ENCODE results near the gene TDRD1.

The TDRD1 gene

GRCh38 chr10:114131094-114131493 is 48.1 kb upstream of the TDRD1 start (continued):
- TF ChIP-seq BACH2 (CRISPR knock-in tag; IDR thresholded peaks at IDR 0.05; ENCODE audit: borderline replicate concordance) (no peak), ESRRG (CRISPR knock-in tag; IDR thresholded peaks at IDR 0.05) (no peak)

GRCh38 chr10:114135476-114135875 is 43.7 kb upstream of the TDRD1 start:
- TF ChIP-seq ESRRG (CRISPR knock-in tag; IDR thresholded peaks at IDR 0.05) (no peak), ZFP30 (CRISPR knock-in tag; IDR thresholded peaks at IDR 0.05) (no peak), TCF4 (CRISPR knock-in tag; IDR thresholded peaks at IDR 0.05; ENCODE audit: borderline replicate concordance) (no peak), PATZ1 (CRISPR knock-in tag; IDR thresholded peaks at IDR 0.05; ENCODE audit: borderline replicate concordance) (no peak), TOX (CRISPR knock-in tag; IDR thresholded peaks at IDR 0.05; ENCODE audit: borderline replicate concordance) (no peak), CSRNP3 (CRISPR knock-in tag; IDR thresholded peaks at IDR 0.05) (no peak), ZFP3 (CRISPR knock-in tag; IDR thresholded peaks at IDR 0.05) (no peak), ISL1 (CRISPR knock-in tag; IDR thresholded peaks at IDR 0.05) (no peak), RARB (CRISPR knock-in tag; IDR thresholded peaks at IDR 0.05) (no peak)
- ATAC-seq: no peak

GRCh38 chr10:114138581-114138980 is 40.6 kb upstream of the TDRD1 start:
- TF ChIP-seq ZFP3 (CRISPR knock-in tag; IDR thresholded peaks at IDR 0.05) (no peak), RARB (CRISPR knock-in tag; IDR thresholded peaks at IDR 0.05) (no peak), POU6F1 (CRISPR knock-in tag; IDR thresholded peaks at IDR 0.05; ENCODE audit: borderline replicate concordance, low read depth) (no peak), TOX (CRISPR knock-in tag; IDR thresholded peaks at IDR 0.05; ENCODE audit: borderline replicate concordance) (no peak), ZNF8 (CRISPR knock-in tag; IDR thresholded peaks at IDR 0.05) (no peak), GLIS3 (CRISPR knock-in tag; IDR thresholded peaks at IDR 0.05) (no peak), CSDC2 (CRISPR knock-in tag; IDR thresholded peaks at IDR 0.05) (no peak), ISL1 (CRISPR knock-in tag; IDR thresholded peaks at IDR 0.05) (no peak), ESRRG (CRISPR knock-in tag; IDR thresholded peaks at IDR 0.05) (no peak), SNAI2 (CRISPR knock-in tag; IDR thresholded peaks at IDR 0.05) (no peak), ARNTL (CRISPR knock-in tag; IDR thresholded peaks at IDR 0.05; ENCODE audit: borderline replicate concordance, low read depth) (no peak), CREB5 (CRISPR knock-in tag; IDR thresholded peaks at IDR 0.05; ENCODE audit: low read depth) (no peak), PATZ1 (CRISPR knock-in tag; IDR thresholded peaks at IDR 0.05; ENCODE audit: borderline replicate concordance) (no peak), OSR1 (CRISPR knock-in tag; IDR thresholded peaks at IDR 0.05) (no peak), TSHZ2 (CRISPR knock-in tag; IDR thresholded peaks at IDR 0.05) (no peak), ZNF565 (CRISPR knock-in tag; conservative IDR thresholded peaks at IDR 0.05; ENCODE audit: low read depth) (no peak)
- no peak for ATAC-seq

Data from SK-N-SH treated with all-trans-retinoic acid at 6 μM for 48 hours (cell line).